Activated T-helper 1 cell treated with anti-CD3 and anti-CD28 coated beads, Interleukin-12 subunit alpha, Interleukin-12 subunit beta, Interleukin-2, Interleukin-4 antibody, amounts not matched to agents 30 ng/mL and 10 ng/mL and 1 ng/mL, durations not matched to agents 14 hours and 24 hours and 36 hours (primary cell): ENCODE data around the gene TTC38. TPM values are rescaled to one million over a fixed set of nuclear protein-coding genes. Genes with fewer than 3 reads are reported as not detected.
A peak's percentile ranks its signal among the peaks of the same experiment; 100 is the strongest.

Source experiments
- DNase-seq: peaks from one replicate; pipeline ENCODE4 v3.0.0; 2021; ENCODE audit warnings: low spot score
- H3K27ac Mint-ChIP-seq: one replicate; pipeline ENCODE4 v1.8.0; 2021; ENCODE audit warnings: mild to moderate bottlenecking, mixed read lengths
- H3K27me3 Mint-ChIP-seq: one replicate; pipeline ENCODE4 v1.8.0; 2022; ENCODE audit warnings: mild to moderate bottlenecking, moderate library complexity, mixed read lengths; ENCODE audit not compliant: insufficient read depth
- H3K36me3 Mint-ChIP-seq: one replicate; pipeline ENCODE4 v1.8.0; 2021; ENCODE audit warnings: low read depth, mixed read lengths
- H3K4me1 Mint-ChIP-seq: one replicate; pipeline ENCODE4 v1.8.0; 2021; ENCODE audit warnings: low read depth, mixed read lengths
- H3K4me3 Mint-ChIP-seq: one replicate; pipeline ENCODE4 v1.8.0; 2021; ENCODE audit warnings: mild to moderate bottlenecking, moderate library complexity, mixed read lengths
- H3K9me3 Mint-ChIP-seq: one replicate; pipeline ENCODE4 v1.8.0; 2021; ENCODE audit warnings: mixed read lengths
- intact Hi-C: fragments of 100-400 bp; cut with micrococcal nuclease; formaldehyde crosslinking; loops from one replicate; pipeline ENCODE4 v1.15.1; 2024
- total RNA-seq: library from RNA; stranded (reverse); gene quantifications from 2 replicates; pipeline ENCODE4 v1.2.3, GENCODE V29; 2022

TTC38 gene
- total RNA-seq, result 23.0 and 30.2 TPM in 2 replicates

DNA sequence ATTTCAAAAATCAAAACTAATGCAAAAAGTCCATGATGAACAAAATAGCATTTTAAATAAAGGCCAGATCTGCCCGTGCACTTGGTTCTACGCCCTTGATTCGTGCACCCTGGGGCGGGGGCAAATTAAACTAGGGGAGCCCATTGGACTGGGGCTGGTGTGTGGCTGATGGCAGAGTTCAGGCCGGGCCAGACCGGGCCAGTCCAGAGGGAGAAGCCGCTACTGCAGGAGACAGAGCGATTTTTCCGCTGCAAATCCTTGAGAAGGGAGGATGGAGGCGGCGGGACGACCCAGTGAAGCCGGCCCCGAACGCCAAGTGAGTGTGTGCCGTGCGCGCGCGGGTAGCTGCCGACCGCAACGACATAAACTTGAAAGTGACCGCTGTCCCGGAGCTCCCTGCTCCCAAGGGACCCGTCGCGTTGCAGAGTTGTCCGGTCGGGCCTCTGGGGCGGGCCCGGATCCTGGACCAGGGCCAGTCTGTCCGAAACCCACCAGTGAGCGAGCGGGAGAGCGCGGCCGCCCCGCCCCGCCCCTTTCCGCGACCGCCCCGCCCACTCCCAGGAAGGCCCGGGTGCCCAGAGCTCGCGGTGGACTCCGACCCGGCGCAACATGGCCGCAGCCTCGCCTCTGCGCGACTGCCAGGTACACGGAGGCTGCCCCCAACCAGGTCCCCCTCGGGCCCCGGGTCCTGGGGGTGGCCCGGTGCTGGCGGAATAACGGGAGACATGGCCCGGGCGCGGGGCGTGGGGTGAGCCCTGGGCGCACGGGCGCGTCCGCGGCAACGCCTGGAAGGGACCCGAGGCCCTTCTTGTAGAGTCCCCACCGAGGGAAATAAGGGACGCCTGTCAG is at the start of gene TTC38:
TSS of gene TTC38 (plus strand) at position 578 of the 849 bp plus-strand sequence. CDS start at position 610, 32 bp downstream.
- H3K36me3 Mint-ChIP-seq, result peaks cover 5% of the 10 kb centered on the region
- H3K9me3 Mint-ChIP-seq, result peaks cover 3% of the 10 kb centered on the region
- peak; percentile 40 for DNase-seq
- intact Hi-C loops, result loop anchor here (1.0 to 5.0 kb wide), 3 partner anchors 17 to 115 kb away; partner anchors contain the start of genes CDPF1, GTSE1 and PPARA
- peaks cover 18% of the 10 kb centered on the region for H3K4me1 Mint-ChIP-seq
- peaks cover 24% of the 10 kb centered on the region for H3K27me3 Mint-ChIP-seq
- peak within 1 kb of the TSS; percentile 93 for H3K4me3 Mint-ChIP-seq
- H3K27ac Mint-ChIP-seq, result peak within 1 kb of the TSS; percentile 73

DNA sequence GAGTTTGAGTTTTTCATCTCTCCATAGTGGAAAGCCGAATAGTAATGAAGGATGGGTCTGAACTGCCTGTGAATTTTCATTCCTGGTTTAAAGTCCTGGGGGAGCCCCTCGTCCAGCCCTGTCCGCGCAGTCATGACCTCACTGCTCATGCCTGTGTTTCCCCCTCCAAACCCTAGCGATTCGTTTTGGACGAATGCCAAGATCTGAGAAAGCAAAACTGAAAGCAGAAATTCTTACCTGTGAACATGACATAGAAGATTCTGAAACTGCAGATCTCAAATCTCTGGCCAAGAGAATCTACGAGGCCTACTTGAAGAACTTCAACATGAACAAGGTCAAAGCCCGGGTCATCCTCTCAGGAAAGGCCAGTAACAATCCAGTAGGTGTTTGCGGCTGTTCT is 48.2 kb upstream of the TTC38 start:
- Mint-ChIP-seq H3K4me3 (no peak overlapping the region), H3K27me3 (no peaks in the 10 kb centered on the region), H3K27ac (peak overlapping the region; percentile 67), H3K36me3 (peaks cover 28% of the 10 kb centered on the region), H3K4me1 (peaks cover 22% of the 10 kb centered on the region), H3K9me3 (no peaks in the 10 kb centered on the region)
- DNase-seq, result peak; percentile 18
- intact Hi-C loops, result loop anchor here (2.0 kb wide), 1 partner anchor 69 kb away; the partner anchor contains the start of gene PPARA

DNA sequence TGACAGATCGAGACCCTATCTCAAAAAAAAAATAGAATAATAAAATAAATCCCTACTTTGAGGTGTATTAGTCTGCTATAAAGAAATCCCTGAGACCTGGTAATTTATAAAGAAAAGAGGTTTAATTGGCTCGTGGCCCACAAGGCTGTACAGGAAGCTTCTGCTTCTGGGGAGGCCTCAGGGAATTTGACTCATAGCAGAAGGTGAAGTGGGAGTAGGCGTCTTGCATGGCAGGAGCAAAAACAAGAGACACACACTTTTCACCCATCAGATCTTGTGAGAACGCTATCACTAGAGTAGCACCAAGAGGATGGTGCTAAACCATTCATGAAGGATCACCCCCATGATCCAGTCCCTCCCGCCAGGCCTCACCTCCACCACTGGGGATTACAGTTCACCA is 46.9 kb upstream of the TTC38 start:
- Mint-ChIP-seq H3K27me3 (no peaks in the 10 kb centered on the region), H3K27ac (peak overlapping the region; percentile 89), H3K4me1 (peaks cover 22% of the 10 kb centered on the region), H3K9me3 (no peaks in the 10 kb centered on the region), H3K4me3 (no peak overlapping the region), H3K36me3 (peaks cover 27% of the 10 kb centered on the region)
- intact Hi-C loops, result loop anchor here (1.0 to 2.0 kb wide), 2 partner anchors 8 to 70 kb away; partner anchors contain the start of gene PPARA
- DNase-seq, result no peak

DNA sequence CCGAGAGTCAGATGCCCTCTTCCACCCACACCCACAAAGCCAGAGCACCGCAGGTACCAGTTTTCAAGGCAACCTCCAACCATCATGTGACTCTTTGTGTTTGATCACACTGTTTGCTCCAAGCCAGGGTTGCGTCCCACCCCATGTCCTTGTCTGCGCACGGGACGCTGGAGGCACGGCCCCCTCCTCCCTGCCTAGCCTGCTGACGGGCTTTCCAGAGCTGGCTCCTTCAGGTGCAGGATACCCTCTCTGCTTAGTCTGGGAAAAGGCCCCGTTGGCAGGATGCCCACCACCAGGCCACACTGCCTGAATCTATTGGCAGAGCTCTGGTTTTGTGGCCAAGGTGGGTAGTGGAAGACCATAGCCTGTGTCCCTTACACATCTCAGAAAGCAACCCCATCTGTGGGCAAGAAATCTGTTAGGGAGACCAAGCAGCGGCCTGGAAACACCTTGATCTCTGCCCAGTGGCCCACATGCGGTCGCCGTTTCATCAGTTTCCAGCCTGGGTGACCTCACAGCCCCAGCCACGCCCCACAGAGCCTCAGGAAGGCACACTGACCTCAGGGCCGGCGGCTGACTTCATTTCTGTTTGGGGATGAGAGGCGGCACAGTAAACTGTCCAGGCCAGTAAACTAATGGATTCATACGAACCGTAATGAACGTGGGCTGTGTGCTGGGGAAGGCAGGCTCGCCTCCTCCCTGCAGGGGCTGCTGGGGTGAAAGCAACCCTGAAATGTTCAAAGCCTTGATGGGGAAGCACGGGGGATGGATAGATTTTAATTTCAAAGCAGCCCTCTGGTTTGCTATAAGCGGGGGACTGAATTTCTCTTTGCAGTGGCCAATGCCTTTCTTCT is 43.5 kb upstream of the TTC38 start:
- Mint-ChIP-seq H3K27me3 (no peaks in the 10 kb centered on the region), H3K9me3 (no peaks in the 10 kb centered on the region), H3K27ac (no peak overlapping the region), H3K4me1 (peaks cover 20% of the 10 kb centered on the region), H3K4me3 (no peak overlapping the region), H3K36me3 (peaks cover 17% of the 10 kb centered on the region)
- DNase-seq, result no peak
- intact Hi-C loops, result no loop called here

DNA sequence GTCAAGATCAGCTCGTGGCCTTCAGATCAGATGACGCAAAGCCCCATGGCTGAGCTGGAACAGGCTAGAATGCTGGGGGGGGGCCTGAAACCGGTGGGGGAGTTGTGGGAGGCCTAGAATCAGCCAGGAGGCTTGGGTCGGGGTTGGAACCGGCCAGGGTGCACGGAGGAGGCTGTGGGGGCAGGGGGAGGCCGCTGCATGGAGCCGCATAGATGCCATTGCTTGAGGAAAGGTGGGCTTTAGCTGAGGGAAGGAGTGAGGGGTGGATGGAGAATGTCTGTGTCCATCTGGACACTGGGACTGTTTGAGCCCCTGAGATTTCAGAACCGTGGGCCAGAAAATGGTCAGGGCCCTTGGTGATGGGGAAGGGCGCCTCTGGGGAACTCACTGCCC is 42.9 kb upstream of the TTC38 start:
- Mint-ChIP-seq H3K4me1 (peaks cover 14% of the 10 kb centered on the region), H3K4me3 (no peak overlapping the region), H3K9me3 (no peaks in the 10 kb centered on the region), H3K27me3 (no peaks in the 10 kb centered on the region), H3K27ac (no peak overlapping the region), H3K36me3 (peaks cover 10% of the 10 kb centered on the region)
- DNase-seq, result no peak
- intact Hi-C loops, result no loop called here

DNA sequence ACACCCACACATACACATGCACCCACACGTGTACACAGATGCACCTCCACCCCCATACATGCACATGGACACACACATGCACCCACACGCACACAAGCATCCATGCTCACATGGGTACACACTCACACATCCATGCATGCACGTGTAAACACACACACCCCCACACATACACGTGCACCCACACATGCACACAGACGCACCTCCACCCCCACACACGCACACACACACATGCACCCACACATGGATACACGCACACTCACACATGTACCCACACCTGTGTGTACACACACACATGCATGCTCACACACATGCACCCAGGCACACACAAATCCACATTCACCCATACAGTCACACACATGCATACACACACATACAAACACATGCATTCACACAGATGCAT is 42.2 kb upstream of the TTC38 start:
- Mint-ChIP-seq H3K36me3 (peaks cover 10% of the 10 kb centered on the region), H3K9me3 (no peaks in the 10 kb centered on the region), H3K4me1 (peaks cover 9% of the 10 kb centered on the region), H3K27me3 (no peaks in the 10 kb centered on the region), H3K4me3 (no peak overlapping the region), H3K27ac (no peak overlapping the region)
- DNase-seq, result no peak
- intact Hi-C loops, result no loop called here

DNA sequence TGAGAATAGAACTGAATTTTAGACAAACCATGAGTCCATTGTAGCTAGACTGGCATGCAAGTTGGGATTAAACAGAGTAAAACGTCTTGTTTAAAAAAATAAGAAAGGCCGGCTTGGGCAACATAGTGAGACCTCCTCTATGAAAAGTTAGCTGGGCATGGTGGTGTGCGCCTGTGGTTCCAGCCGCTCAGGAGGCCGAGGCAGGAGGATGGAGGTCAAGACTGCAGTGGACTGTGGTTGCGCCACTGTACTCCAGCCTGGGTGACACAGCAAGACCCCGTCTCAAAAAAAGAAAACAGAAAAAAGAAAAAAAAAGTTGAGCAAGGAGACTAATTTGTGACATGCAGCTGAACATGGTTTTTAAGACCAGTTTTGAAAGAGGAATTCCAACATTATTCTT is 41.2 kb upstream of the TTC38 start:
- Mint-ChIP-seq H3K9me3 (no peaks in the 10 kb centered on the region), H3K4me1 (peaks cover under 1% of the 10 kb centered on the region), H3K27me3 (no peaks in the 10 kb centered on the region), H3K36me3 (peaks cover 6% of the 10 kb centered on the region), H3K27ac (no peak overlapping the region), H3K4me3 (no peak overlapping the region)
- DNase-seq, result no peak
- intact Hi-C loops, result no loop called here

DNA sequence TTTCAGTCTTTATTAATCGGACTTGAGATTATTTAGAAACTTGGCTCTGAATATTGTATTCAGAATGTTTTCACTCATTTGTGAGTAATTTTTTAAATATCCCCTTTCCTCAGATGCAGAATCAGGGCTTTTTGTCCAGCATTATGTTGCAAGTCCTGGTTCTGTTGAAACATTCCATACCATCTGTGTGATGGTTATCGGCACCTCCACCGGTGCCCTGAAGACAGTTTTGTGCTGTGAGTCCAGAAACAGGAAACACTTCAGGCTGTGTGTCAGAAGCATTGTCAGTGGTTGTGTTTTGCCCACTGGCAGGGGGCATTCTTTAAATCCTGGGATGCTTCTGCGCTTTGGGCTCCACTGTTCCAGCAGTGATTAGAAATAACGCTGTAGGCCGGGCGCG is 38.1 kb upstream of the TTC38 start:
- no peak overlapping the region for H3K4me3 Mint-ChIP-seq
- DNase-seq, result no peak
- intact Hi-C loops, result no loop called here
- H3K9me3 Mint-ChIP-seq, result no peaks in the 10 kb centered on the region
- no peaks in the 10 kb centered on the region for H3K4me1 Mint-ChIP-seq
- no peak overlapping the region for H3K27ac Mint-ChIP-seq
- peaks cover 3% of the 10 kb centered on the region for H3K36me3 Mint-ChIP-seq
- no peaks in the 10 kb centered on the region for H3K27me3 Mint-ChIP-seq

DNA sequence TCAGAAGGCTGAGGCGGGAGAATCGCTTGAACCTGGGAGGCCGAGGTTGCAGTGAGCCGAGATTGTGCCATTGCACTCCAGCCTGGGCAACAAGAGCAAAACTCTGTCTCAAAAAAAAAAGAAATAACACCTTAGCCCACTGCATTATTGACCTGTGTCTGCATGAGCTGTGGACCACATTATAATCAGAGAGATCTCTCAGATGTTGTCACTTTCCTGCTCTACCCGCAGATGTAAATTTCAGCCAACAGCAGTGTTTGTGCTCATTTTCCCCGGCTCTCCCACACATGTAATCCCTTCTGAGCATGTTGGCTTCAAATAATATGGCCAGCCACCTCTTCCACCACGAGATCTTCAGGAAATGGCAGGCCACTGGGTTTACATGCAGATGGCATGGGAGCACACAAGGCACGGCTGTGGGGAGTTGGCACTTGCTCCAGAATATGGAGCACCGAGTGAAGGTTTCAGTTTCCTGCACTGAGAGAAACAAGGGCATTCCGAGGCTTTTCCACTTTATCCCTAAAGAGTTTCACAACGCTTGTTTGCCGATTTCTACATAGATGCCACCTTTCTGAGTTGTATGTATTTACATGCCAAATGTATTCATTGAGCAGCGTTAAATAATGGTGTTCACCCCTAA is 37.4 kb upstream of the TTC38 start:
- no peak for DNase-seq
- peaks cover 3% of the 10 kb centered on the region for H3K36me3 Mint-ChIP-seq
- H3K9me3 Mint-ChIP-seq, result no peaks in the 10 kb centered on the region
- H3K27me3 Mint-ChIP-seq, result no peaks in the 10 kb centered on the region
- no peak overlapping the region for H3K4me3 Mint-ChIP-seq
- no peaks in the 10 kb centered on the region for H3K4me1 Mint-ChIP-seq
- H3K27ac Mint-ChIP-seq, result no peak overlapping the region
- intact Hi-C loops, result no loop called here

DNA sequence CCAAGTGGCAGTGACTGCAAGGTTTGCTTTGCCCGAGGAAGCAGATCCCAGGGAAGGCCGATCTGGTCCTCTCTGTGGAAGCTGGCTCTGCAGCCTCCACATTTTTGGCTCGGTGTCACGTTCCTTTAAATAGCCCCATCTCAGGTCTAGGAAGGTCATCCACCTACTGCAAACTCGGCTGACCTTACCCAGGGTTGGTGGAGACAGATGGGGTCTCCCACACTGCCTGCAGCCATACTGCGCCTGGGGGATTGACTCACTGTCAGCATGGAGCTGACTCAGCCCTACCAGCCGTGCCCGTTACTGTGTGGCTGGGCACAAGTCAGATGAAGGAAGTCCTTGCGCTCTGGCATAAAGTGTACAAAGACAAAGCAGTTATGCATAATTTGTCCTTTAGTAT is 34.6 kb upstream of the TTC38 start:
- H3K4me3 Mint-ChIP-seq, result no peak overlapping the region
- H3K9me3 Mint-ChIP-seq, result no peaks in the 10 kb centered on the region
- DNase-seq, result no peak
- no peaks in the 10 kb centered on the region for H3K4me1 Mint-ChIP-seq
- H3K36me3 Mint-ChIP-seq, result peaks cover 10% of the 10 kb centered on the region
- no peaks in the 10 kb centered on the region for H3K27me3 Mint-ChIP-seq
- intact Hi-C loops, result no loop called here
- H3K27ac Mint-ChIP-seq, result no peak overlapping the region

DNA sequence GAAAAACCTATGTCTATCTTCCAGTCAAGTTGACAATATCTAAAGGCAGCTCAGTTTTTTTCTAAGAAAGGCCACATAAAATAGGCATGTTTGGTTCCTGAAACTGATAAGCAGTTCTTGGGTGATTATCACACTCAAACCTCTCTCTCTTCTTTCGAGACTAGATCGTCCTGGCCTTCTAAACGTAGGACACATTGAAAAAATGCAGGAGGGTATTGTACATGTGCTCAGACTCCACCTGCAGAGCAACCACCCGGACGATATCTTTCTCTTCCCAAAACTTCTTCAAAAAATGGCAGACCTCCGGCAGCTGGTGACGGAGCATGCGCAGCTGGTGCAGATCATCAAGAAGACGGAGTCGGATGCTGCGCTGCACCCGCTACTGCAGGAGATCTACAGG is 32.8 kb upstream of the TTC38 start:
- H3K27ac Mint-ChIP-seq, result no peak overlapping the region
- intact Hi-C loops, result no loop called here
- H3K4me1 Mint-ChIP-seq, result peaks cover 7% of the 10 kb centered on the region
- H3K4me3 Mint-ChIP-seq, result no peak overlapping the region
- no peaks in the 10 kb centered on the region for H3K9me3 Mint-ChIP-seq
- peaks cover 13% of the 10 kb centered on the region for H3K36me3 Mint-ChIP-seq
- no peak for DNase-seq
- no peaks in the 10 kb centered on the region for H3K27me3 Mint-ChIP-seq

DNA sequence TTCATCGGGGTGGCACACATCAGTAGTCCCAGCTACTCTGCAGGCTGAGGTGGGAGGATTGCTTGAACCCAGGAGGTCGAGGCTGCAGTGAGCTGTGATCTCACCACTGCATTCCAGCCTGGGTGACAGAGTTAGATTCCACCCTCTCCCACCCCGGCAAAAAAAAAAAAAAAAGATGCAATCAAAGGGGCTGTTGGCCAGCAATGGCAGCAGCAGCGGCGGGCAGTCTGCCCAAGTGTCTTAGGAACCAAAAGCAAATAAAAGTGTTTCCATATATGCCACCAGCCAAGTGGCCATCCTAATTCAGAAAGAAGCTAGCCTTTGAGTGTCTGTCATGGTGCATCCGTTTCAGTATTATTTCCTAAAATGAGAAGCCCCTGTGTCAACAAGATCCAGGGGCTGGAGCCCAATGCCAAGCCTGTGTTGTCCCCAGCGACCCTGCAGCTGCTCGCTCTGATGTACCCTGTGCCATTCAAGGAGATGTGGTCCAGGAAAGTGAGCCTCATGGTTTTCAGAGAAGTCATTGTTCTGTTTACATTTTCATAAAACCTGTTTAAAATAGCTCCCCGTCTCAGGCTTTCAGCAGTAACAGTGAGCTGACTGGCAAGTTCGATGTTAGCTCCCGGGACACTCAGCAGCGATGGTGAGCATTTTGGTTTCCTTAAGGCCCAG is 30.2 kb upstream of the TTC38 start:
- no peaks in the 10 kb centered on the region for H3K27me3 Mint-ChIP-seq
- H3K9me3 Mint-ChIP-seq, result no peaks in the 10 kb centered on the region
- no peak overlapping the region for H3K4me3 Mint-ChIP-seq
- DNase-seq, result no peak
- intact Hi-C loops, result no loop called here
- H3K36me3 Mint-ChIP-seq, result peaks cover 13% of the 10 kb centered on the region
- peaks cover 17% of the 10 kb centered on the region for H3K4me1 Mint-ChIP-seq
- no peak overlapping the region for H3K27ac Mint-ChIP-seq
